Activated CD4-positive, CD25-positive, alpha-beta regulatory T cell treated with anti-CD3 and anti-CD28 coated beads, Interleukin-2, amount 50 U/mL, for 16 hours (primary cell): ENCODE results near the gene NPM1.

Experiments used
- DNase-seq: peaks from one replicate; pipeline ENCODE4 v3.0.0-alpha.2; 2020; ENCODE audit warnings: low read depth, low spot score

Gene NPM1

GRCh38 chr5:171428168-171428696 lies 40.6 kb downstream of the NPM1 start:
- no peak for DNase-seq

DNA sequence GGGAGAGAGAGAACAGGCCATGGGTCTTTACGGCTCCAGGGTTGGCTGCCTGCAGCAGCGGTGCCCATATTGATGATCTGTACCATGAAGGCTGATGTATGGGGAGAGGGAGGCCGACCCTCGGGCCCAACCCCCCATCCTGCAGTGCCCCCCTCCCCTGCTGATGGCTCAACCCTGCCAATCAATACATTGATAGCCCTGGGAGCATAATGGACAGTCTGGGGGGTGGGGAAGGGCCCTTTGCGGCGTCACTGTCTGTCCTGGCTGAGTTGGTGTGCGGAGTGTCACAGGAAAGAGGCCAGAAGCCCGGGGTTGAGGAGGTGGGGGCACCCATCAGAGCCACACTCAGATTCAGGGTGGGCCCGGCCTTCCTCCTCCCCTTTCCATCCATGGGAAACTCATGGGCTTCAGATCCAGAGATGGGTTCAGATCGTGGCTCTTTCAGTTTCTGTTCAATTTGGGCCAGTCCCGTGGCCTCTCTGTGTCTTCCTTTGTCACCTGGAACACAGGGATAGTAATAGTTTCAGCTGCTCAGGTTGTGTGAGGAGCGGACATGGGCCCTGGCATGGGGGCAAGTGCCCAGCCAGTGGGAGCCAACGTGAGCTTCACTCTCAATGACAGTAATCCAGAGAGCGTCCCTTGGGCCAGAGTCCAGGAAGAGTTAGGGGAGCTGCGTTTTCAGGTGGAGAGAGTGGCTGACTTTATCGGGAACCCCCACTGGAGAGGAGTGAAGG lies 41.3 kb downstream of the NPM1 start:
- no peak for DNase-seq

- DNase-seq = no peak
These were observed 41.9 kb downstream of the NPM1 start for GRCh38 chr5:171429543-171429910.

- no peak for DNase-seq
These were observed 43.7 kb downstream of the NPM1 start for GRCh38 chr5:171431251-171431777.

GRCh38 chr5:171432076-171432475 lies 44.4 kb downstream of the NPM1 start:
- no peak for DNase-seq

DNA sequence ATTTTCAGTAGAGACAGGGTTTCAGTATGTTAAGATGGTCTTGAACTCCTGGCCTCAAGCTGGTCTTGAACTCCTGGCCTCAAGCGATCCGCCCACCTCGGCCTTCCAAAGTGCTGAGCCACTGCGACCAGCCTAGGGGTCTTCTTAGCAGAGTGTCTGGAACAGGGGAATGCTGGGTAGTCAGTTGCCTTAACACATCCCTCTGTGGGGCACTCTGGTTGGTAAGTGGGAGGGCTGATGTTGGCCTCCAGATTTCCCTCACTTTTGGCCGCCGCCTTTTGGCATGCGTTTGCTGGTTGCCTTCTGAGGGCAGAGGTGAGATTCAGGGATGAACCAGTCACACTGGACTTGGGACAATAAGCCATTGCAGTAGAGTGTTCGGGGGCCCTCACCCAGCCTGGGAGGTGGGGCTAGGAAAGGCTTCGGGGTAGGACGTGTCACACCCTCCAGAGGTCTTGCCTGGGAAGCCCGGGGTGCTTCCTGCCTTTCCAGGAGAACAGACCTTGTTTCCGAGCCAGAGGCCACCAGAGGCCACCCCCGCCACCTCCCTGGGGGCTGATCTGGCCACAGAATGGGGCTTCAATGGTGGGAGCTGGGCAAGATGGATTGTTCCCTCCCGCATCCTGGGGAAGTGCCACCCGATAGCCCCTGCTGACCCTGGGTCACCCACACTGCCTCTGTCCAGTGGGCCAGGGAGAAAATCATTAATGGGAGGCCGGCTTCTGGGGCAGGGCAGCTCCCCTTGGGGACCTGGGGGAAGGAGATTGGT lies 45.1 kb downstream of the NPM1 start:
- DNase-seq = no peak

- DNase-seq = no peak
These were observed 45.7 kb downstream of the NPM1 start for GRCh38 chr5:171433352-171433698.

- DNase-seq = no peak
These were observed 46.5 kb downstream of the NPM1 start for GRCh38 chr5:171433982-171434676.

GRCh38 chr5:171434874-171435273 lies 47.2 kb downstream of the NPM1 start:
- no peak for DNase-seq

GRCh38 chr5:171435908-171436307 lies 48.3 kb downstream of the NPM1 start:
- no peak for DNase-seq

GRCh38 chr5:171436804-171437285 lies 49.2 kb downstream of the NPM1 start:
- no peak for DNase-seq

- DNase-seq = no peak
These were observed 49.7 kb downstream of the NPM1 start for GRCh38 chr5:171437286-171437821.

- DNase-seq = no peak
These were observed 51.1 kb downstream of the NPM1 start for GRCh38 chr5:171438738-171439137.

DNA sequence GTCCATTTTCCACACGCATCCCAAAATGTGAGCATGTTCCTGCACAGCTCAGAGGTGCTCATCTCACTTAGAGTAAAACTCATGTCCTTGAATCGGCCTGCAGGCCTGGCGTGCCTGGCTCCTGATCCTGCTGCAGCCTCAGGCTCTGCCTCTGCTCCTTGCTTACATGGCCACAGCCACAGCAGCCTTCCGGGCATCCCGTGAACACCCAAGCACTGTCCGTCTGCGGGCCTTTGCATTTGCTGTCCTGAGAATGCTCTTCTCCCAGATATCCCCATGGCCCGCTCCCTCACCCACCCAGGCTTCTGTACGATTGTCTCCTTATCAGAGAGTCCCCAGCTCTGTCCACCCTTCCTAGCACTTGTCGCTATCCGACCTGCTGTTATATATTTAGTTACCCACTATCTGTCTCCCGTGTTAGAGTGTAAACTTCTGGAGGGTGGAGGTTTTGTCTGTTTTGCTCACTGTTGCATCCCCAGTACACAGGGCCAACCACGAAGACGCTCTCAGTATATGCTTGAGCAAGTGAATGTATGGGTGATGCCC lies 53.7 kb downstream of the NPM1 start:
- no peak for DNase-seq

DNA sequence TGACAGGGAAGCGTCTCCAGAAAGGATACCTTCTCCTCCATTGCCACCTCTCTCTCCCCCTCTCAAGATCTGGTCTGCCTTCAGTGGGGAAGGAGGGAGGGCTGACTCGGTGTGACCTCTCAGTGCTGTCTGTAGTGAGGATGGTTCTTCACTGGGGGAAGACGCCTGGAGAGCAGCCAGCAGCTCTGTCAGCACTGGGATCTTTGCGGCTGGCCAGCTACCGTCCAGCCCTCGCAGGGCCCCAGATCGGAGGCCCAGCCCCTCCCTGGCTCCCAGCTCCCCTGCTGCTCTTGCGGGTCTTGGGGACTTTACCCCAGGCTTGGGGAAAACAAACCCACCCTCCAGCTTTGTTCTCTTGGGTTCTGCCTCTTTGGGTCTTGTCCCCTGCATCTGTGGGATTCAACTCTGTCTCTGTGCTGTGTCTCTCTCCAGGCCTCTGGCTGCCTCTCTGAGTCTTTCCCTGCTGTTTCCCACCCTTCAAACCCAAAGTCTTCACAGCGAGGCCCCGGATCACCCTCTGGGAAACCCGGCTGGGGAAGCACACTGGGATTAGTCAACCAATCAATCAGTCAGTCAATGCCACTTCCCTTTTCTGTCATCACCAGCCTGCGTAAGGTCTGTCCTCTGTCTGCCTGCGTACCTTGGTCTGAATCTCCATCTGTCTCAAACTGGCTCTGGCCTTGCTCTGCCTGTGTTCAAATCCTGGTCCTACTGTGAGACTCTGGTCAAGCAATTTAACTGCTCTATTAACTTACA lies 54.8 kb downstream of the NPM1 start:
- DNase-seq = no peak

DNA sequence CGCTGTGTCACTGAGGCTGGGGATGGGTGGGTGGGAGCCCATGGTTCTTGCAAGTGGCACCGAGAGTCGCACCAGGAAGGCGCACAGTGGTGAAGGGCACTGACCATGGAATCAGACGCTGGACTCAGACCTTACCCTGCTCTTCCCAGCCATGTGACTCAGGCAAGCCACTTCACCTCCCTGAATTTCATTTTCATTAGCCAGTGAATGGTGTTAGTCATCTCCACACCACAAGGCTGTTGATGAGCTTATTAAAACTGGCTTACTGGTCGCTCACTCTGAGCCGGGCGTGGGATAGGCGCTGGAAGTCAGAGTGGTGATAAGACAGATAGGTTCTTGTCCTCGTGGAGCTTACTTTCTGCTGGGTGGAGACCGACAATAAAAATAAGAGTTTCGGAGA lies 56.9 kb downstream of the NPM1 start:
- DNase-seq = no peak

GRCh38 chr5:171445644-171446516 lies 58.2 kb downstream of the NPM1 start:
- no peak for DNase-seq

- no peak for DNase-seq
These were observed 59.6 kb downstream of the NPM1 start for GRCh38 chr5:171447226-171447625.

DNA sequence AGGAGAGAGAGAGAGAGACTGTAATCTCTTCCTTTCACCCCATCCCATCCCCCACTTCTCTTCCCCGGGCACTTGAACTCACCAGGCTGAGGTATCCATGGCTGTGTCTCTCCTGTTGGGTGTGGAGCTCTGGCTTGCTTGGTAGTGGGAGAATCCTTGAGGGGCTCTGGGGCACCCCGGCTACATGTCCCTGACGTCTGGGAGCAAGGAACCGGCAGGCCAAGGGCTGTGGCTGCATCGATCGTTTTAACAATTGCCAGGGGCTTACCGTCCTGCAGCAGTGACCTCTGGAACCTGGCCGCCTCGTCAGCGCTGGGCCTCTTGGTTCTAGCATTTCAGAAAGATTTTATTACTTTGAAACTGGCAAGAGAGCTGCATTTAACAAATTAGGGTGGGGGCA lies 61.8 kb downstream of the NPM1 start:
- no peak for DNase-seq
